H1 (cell line): ENCODE data around the gene PFKP. TPM values are rescaled to one million over a fixed set of nuclear protein-coding genes. Genes with fewer than 3 reads are reported as not detected.

Source experiments
- polyA plus RNA-seq, 7 experiments: library from polyadenylated mRNA; depleted of rRNA in 3 of 7; stranded (reverse) in 5 of 7; unstranded in 2 of 7; fragments of >200 nt in 5 of 7; fragments of 200-250 nt in 2 of 7; gene quantifications; 1 replicate in 5 of 7; 2 replicates in 1 of 7; 4 replicates in 1 of 7; pipeline versions ENCODE4 v1.2.1 to v1.2.3, GENCODE V29; 2011 to 2013; ENCODE audit warnings: missing spikeins in 2 of 7, mixed read lengths in 2 of 7
- total RNA-seq: library from RNA; stranded (reverse); fragmentation: NEBNext Ultra II Directional; extraction: Animal tissue kit (Norgen Biotek cat#: 25700); gene quantifications from 2 replicates; pipeline ENCODE4 v1.2.1, GENCODE V29; 2021
- TF ChIP-seq, protein P1 (sequence below), 3 experiments: IDR thresholded peaks; 1 replicate in 2 of 3; 2 replicates in 1 of 3; pipeline versions ENCODE4 v1.5.1 to v1.6.1; 2011; ENCODE audit warnings: low read length in 3 of 3, mild to moderate bottlenecking in 3 of 3, inconsistent platforms in 2 of 3, low read depth in 1 of 3, moderate library complexity in 1 of 3; ENCODE audit not compliant: insufficient read depth in 1 of 3; ENCODE audit errors: control extremely low read depth in 1 of 3

PFKP gene
- total and polyA plus RNA-seq, 2 of the 8 experiments (the other 6 are each of a cell fraction or from before 2014, with no cell fraction given) = 51.2 to 128 TPM

DNA sequence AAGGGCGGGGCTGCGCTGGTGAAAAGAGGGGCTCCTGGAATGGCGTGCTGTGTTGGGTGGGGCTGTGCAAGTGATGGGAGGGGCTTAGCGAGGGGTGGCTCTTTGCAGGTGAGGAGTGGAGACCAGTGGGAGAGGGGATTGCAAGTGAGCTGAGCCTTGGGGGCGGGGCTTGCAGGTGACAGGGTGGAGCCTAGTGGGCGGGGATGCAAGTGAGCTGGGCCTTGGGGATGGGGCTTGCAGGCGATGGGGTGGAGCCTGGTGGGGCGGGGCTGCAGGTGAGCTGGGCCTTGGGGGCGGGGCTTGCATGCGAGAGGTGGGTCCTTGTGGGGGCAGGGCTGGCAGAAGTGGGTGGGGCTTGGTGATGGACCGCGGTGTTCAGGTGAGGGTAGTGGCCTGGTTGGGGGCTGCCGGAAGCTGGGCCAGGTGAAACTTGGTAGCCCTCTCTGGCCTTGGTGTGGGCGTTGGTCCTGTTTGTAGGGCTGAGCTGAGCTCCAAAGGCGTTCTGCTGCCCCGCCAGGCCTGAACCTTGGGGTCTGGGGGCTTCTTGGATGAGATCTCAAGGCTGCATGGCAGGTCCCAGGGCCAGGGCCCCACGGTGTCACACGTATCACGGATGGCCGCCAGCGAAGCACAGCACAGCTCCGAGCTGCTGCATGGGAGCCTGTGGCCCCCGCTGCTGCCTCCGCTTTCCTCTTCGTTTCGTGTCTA is 106.0 kb downstream of the PFKP start (continued):
- TF ChIP-seq, protein P1, sequence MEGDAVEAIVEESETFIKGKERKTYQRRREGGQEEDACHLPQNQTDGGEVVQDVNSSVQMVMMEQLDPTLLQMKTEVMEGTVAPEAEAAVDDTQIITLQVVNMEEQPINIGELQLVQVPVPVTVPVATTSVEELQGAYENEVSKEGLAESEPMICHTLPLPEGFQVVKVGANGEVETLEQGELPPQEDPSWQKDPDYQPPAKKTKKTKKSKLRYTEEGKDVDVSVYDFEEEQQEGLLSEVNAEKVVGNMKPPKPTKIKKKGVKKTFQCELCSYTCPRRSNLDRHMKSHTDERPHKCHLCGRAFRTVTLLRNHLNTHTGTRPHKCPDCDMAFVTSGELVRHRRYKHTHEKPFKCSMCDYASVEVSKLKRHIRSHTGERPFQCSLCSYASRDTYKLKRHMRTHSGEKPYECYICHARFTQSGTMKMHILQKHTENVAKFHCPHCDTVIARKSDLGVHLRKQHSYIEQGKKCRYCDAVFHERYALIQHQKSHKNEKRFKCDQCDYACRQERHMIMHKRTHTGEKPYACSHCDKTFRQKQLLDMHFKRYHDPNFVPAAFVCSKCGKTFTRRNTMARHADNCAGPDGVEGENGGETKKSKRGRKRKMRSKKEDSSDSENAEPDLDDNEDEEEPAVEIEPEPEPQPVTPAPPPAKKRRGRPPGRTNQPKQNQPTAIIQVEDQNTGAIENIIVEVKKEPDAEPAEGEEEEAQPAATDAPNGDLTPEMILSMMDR (IDR thresholded peaks at IDR 0.05; ENCODE audit: control extremely low read depth in 1 of 3, insufficient read depth in 1 of 3, low read depth in 1 of 3, low read length in 3 of 3) = no peak
